Body of pancreas (tissue), 4 donors: ENCODE results near the gene FMO5.

ENCODE experiments used
- POLR2A ChIP-seq, 3 donors: fragments of 450-650 bp; IDR thresholded peaks; one replicate each; pipeline ENCODE4 v1.6.1; 2016; ENCODE audit warnings: antibody characterized with exemption in 3 of 3, mild to moderate bottlenecking in 2 of 3
- TF ChIP-seq, protein P1 (sequence below), 7 experiments: fragments of 450-650 bp in 4 of 7; fragments of 200-600 bp in 3 of 7; sonication (generic) in 3 of 7; IDR thresholded peaks; one replicate each; pipeline ENCODE4 v1.5.1; 2016 to 2019; ENCODE audit warnings: antibody characterized with exemption in 7 of 7

- TF ChIP-seq, protein P1, sequence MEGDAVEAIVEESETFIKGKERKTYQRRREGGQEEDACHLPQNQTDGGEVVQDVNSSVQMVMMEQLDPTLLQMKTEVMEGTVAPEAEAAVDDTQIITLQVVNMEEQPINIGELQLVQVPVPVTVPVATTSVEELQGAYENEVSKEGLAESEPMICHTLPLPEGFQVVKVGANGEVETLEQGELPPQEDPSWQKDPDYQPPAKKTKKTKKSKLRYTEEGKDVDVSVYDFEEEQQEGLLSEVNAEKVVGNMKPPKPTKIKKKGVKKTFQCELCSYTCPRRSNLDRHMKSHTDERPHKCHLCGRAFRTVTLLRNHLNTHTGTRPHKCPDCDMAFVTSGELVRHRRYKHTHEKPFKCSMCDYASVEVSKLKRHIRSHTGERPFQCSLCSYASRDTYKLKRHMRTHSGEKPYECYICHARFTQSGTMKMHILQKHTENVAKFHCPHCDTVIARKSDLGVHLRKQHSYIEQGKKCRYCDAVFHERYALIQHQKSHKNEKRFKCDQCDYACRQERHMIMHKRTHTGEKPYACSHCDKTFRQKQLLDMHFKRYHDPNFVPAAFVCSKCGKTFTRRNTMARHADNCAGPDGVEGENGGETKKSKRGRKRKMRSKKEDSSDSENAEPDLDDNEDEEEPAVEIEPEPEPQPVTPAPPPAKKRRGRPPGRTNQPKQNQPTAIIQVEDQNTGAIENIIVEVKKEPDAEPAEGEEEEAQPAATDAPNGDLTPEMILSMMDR (IDR thresholded peaks at IDR 0.05), result no peak
- no peak for TF ChIP-seq POLR2A (IDR thresholded peaks at IDR 0.05)
Measured at GRCh38 chr1:147171399-147172167, 53.6 kb downstream of the FMO5 start.
